HG03442 (cell line): ENCODE data around the gene OLFML2A.

ENCODE experiments used
- ATAC-seq: cut with Tn5 transposase; IDR thresholded peaks from one replicate; pipeline ENCODE4 v1.9.1; 2021; ENCODE audit warnings: mild to moderate bottlenecking, moderate library complexity; ENCODE audit not compliant: unreplicated experiment

Gene OLFML2A

GRCh38 chr9:124774129-124774978 lies 2.6 kb upstream of the OLFML2A start:
- no peak for ATAC-seq

GRCh38 chr9:124776618-124776953 lies 347 bp upstream of the OLFML2A start:
- ATAC-seq: no peak

- ATAC-seq: no peak
Measured at GRCh38 chr9:124778575-124779367, 1.8 kb downstream of the OLFML2A start.

GRCh38 chr9:124779368-124780059 lies 2.6 kb downstream of the OLFML2A start:
- no peak for ATAC-seq

DNA sequence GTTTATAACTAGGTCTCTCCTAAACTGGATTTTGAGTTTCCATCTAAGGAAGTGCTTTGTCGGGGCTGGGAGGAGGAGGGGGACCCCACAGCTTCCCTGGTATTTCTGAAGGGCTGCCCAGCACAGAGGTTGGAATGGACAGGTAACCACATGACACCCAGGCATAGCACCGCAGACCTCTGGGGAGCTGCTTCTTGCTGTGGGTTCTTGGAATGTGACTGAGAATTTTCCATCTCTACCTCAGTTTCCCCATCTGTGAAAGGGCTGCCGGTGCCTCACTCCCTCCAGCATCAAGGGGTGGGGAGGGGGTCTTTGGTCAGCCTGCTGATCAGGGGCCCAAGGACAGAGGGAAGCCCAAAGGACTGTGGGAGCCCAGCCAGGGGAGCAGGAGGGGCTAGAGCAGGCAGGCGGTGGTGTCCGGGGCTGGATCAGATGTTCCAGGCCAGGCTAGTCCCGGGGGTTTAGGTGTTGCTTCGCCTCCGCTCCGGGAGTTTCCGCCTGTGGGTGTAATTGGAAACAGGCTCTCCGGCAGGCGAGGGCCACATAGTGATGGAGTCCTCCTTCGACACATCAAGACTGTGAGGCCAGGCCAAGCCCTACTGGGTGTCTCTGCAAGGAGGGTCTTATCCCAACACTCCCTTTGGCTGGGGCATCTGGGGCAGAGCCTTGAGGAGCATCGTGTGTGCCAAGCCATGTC lies 3.3 kb downstream of the OLFML2A start:
- ATAC-seq: no peak

DNA sequence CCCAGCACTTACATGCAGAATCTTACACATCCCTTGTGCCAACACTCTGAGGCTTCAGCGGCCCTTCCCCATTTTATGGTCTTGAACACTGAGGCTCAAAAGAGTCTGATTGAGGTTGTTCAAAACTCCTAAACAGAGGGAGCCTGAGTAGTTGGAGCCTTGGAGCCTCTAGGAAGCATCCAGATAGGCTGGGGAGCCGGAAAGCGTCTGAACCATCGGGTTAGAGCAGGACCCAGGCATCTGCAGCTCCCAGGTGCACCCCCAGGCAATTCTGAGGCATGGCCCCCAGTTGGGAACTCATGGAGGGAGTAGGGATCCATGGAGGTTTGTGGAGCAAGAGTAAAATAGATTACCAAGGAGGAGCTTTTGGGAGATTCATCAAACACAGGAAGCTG lies 3.8 kb downstream of the OLFML2A start:
- no peak for ATAC-seq

DNA sequence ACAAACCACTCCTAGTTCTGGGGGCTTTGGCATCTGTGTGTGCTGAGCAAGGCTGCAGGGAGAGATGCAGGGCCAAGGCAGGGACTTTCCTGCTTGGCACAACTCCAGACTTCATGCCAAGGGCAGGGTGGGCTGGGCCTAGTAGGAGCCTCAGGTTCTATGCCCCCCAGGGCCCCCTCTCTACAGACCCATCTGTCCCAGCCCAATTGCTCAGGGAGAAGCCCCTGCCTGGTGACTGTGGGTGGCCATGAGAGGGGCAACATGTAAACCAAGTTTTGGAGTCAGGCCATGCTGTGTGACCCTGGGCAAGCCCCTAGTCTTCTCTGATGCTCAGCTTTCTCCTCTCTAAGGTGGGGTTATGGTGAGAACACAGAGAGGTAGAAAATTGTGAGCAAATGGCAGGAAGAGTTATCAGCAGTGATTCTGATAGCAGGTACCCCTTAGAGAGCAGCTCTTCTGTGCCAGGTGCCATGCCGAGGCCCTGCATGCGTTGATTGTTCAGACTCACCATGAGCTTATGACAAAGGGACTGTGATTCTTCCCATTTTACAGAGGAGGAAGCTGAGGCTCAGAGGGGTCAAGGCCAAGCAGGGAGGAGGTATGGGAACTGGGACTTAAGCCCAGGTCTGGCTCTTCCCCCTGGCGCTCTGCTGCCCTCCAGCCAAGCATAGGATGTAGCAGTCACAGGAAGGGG lies 5.2 kb downstream of the OLFML2A start:
- ATAC-seq: no peak

DNA sequence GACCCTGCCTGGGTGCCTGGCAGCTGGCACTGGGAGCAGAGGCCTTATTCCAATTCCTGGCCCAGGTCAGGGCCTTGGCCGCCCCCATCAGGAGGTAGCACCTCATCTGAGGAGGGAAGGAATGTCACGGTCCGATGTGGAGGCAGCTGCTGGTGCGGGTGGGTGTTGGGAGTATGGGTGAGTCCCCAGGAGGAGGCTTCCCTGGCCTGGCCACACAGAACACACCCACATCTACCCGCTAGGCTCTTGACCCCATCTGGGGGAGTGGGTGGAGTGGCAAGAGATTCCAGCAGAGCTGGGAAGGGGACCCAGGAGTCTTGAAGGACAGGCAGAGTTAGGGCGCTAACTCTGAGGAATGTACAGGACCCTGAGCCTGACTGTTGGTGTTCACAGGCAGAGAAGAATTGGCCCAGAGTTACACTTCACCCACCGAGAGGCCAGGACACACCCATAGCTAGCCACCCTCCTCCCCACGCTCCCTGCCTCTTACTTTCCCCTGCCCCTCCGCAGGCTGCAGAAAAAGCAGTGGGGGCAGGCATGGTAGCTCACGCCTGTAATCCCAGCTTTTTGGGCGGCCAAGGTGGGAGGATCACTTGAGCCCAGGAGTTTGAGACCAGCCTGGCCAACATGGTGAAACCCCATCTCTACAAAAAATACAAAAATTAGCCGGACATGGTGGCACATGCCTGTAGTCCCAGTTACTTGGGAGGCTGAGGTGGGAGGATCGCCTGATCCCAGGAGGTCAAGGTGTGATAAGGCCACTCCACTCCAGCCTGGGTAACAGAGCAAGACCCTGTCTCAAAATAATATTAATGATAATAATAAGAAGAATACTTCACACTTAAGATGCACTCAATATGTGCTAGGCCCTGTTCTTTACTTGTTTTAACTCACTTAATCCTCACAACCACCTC lies 6.0 kb downstream of the OLFML2A start:
- no peak for ATAC-seq

- ATAC-seq: no peak
Measured at GRCh38 chr9:124783830-124784229, 6.9 kb downstream of the OLFML2A start.

- ATAC-seq: no peak
Measured at GRCh38 chr9:124784509-124784908, 7.6 kb downstream of the OLFML2A start.

DNA sequence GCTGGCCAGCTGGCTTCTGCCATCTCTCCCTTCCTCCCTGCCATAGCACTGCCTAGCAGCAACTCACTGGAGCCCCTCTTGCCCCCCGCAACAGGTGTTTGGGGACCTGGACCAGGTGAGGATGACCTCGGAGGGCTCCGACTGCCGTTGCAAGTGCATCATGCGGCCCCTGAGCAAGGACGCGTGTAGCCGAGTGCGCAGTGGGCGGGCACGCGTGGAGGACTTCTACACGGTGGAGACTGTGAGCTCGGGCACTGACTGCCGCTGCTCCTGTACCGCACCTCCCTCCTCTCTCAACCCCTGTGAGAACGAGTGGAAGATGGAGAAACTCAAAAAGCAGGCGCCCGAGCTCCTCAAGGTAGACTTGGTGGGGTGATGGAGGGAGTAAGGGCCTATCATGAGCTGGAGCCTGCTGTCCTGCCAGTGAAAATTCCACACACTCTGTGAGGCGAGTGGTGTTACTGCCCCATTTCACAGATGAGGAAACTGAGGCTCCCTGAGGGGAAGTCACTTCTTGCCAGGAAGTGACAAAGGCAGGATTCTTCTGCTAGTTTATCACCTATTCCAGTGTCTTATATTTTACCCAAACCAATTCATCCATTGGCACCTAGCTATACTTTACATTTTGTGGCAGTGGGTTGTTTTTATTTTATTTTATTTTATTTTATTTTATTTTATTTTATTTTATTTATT lies 10.1 kb downstream of the OLFML2A start:
- ATAC-seq: no peak

- no peak for ATAC-seq
Measured at GRCh38 chr9:124788542-124789217, 11.7 kb downstream of the OLFML2A start.

- no peak for ATAC-seq
Measured at GRCh38 chr9:124789531-124789930, 12.6 kb downstream of the OLFML2A start.

DNA sequence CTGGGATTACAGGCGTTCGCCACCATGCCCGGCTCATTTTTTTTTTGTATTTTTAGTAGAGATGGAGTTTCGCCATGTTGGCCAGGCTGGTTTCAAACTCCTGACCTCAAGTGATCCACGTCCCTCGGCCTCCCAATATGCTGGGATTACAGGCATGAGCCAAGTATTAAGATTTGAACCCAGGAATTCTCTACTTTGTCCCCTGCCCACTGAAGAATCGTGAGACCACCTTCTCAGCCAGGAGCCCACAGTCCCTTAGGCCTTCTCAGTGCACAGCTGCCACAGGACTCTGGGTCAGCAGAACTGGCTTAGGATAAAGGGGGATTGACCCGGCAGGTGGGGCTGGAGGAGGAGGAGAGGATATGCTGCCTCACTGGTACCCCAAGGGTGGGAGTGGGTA lies 13.4 kb downstream of the OLFML2A start:
- no peak for ATAC-seq

DNA sequence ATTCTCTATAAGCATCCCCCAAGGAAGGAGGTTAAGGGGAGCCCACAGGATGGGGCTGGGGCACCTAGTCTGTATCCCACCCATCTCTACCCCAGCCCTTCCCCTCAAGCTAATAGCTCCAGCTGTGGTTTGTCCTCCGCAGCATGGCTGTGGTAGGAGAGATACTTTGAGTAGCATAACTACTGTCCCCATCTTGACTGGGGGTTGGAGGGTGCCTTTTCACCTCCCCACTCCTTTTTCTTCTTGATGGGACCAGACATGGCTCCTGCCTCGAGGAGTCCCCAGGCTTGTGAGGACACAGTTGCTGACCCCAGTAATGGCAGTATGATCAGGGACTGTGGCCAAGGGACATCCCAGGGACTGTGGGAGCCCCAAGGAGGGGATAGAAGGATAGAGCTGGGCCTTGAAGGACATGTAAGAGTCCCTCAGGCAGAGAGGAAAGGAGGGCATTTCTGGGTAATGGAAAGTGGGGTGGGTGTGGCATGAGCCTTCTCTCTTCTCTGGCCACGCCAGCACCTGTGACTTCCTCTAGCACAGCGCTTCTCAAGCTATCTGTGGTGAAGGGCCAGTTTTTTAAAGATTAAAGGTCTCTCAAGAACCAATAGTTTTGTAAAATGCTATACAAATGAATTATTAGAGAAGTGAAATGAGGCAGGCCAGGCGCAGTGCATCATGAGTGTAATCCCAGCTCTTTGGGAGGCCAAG lies 14.0 kb downstream of the OLFML2A start:
- no peak for ATAC-seq

DNA sequence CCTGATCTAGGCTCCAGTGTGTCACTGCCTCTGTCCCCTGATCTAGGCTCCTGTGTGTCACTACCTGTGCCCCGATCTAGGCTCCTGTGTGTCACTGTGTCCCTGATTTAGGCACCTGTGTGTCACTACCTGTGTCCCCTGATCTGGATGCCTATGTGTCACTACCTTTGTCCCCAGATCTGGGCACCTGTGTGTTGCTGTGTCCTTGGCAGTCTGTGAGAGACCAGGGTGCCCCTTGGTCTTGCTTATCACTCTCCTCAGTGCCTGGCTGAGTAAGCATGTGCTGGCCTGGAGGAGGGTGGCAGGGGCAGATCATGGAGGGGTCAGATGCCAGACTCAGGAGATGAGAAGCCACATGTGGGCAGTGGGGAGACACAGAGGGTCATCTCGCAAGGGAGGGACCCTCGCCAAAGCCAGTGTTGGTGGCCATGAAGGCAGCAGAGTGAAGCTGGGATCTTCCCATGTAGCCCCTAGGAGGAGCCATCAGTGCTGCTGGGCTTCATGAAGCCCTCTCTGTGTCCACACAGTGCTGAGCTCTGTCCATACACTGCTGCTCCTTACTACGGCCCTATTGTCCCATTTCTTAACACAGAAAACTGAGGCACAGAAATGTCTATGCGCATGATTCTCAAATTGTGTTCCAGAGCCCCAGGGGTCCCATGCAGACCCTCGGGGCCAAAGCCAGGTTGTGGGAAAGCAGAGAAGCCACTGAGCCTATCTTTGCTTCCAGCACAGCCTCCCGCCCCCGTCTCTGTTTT lies 15.5 kb downstream of the OLFML2A start:
- ATAC-seq: no peak

GRCh38 chr9:124793015-124793541 lies 16.1 kb downstream of the OLFML2A start:
- ATAC-seq: no peak
